ENCODE data around the gene TACR2.

DNA sequence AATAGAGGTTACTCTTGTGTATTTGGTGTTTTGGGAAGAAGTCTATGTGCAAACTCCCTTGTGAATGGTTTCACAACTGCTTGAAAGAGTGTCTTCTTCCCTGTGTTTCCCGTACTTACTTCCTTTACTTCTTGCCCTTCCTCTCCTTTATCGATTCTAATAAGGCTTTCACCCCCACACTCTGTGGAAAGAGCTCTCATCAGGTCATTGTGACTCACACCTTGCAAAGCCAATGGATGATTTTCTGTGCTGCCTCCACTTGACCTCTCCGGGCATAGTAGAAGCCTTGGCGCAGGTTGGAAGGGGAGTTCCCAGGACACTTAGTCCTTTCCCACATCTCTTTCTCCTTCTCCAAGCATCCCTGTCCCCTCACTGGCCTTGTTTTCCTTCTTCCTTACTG, 28.3 kb upstream of the TACR2 start:
- TF ChIP-seq, protein P1, sequence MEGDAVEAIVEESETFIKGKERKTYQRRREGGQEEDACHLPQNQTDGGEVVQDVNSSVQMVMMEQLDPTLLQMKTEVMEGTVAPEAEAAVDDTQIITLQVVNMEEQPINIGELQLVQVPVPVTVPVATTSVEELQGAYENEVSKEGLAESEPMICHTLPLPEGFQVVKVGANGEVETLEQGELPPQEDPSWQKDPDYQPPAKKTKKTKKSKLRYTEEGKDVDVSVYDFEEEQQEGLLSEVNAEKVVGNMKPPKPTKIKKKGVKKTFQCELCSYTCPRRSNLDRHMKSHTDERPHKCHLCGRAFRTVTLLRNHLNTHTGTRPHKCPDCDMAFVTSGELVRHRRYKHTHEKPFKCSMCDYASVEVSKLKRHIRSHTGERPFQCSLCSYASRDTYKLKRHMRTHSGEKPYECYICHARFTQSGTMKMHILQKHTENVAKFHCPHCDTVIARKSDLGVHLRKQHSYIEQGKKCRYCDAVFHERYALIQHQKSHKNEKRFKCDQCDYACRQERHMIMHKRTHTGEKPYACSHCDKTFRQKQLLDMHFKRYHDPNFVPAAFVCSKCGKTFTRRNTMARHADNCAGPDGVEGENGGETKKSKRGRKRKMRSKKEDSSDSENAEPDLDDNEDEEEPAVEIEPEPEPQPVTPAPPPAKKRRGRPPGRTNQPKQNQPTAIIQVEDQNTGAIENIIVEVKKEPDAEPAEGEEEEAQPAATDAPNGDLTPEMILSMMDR (IDR thresholded peaks at IDR 0.05; ENCODE audit: low read depth, low read length) = no peak
- TF ChIP-seq EZH2phosphoT487 (IDR thresholded peaks at IDR 0.05; ENCODE audit: low read depth) = no peak
